Right ventricle myocardium superior (tissue), 1 donor: ENCODE data around the gene SLC6A7. TPM values are rescaled to one million over a fixed set of nuclear protein-coding genes. Genes with fewer than 3 reads are reported as not detected.

Source experiments
- ATAC-seq: fragments of 200-7000 bp; cut with Tn5 transposase; one replicate; pipeline ENCODE4 v1.9.1; 2020; ENCODE audit warnings: mild to moderate bottlenecking; ENCODE audit not compliant: poor library complexity
- DNase-seq: peaks from one replicate; pipeline ENCODE4 v3.0.0-alpha.2; 2020
- intact Hi-C: fragments of 100-400 bp; cut with DNase I; formaldehyde crosslinking; loops from one replicate; pipeline ENCODE4 v1.11.2; 2022
- long read RNA-seq: library from polyadenylated mRNA; unstranded; transcript quantifications from one replicate; pipeline ENCODE4 v2.0.0, GENCODE V29; 2021
- total RNA-seq: library from RNA; stranded (reverse); fragmentation: NEBNext Ultra II Directional; extraction: Animal tissue kit (Norgen Biotek cat#: 25700); gene quantifications from one replicate; pipeline ENCODE4 v1.2.1, GENCODE V29; 2021
- donor health status: DM: no; HTN: yes; CAD: no; lungs with severe emphysema.

The SLC6A7 gene
- not detected for total RNA-seq
- long read RNA-seq, partial matches to known transcripts: 0 of 18 reads
- long read RNA-seq, other reads (novel, unspliced or antisense): 18 of 18 reads

- no peak for ATAC-seq
- intact Hi-C loops: no loop called here
- no peak for DNase-seq
Measured at GRCh38 chr5:150189728-150190502, at the start of gene SLC6A7. Gene SLC6A7, plus strand, starts transcription at chr5:150190062. Its CDS starts 266 bp downstream, at chr5:150190328.

GRCh38 chr5:150140830-150141229, 49.0 kb upstream of the SLC6A7 start:
- no peak for DNase-seq
- intact Hi-C loops: no loop called here
- no peak for ATAC-seq

GRCh38 chr5:150141544-150142184, 48.2 kb upstream of the SLC6A7 start:
- no peak for ATAC-seq
- intact Hi-C loops: no loop called here
- no peak for DNase-seq

- DNase-seq (no peak), ATAC-seq (no peak)
- intact Hi-C loops: no loop called here
Measured at GRCh38 chr5:150142185-150142958, 47.5 kb upstream of the SLC6A7 start.

GRCh38 chr5:150142959-150143349, 46.9 kb upstream of the SLC6A7 start:
- DNase-seq (no peak), ATAC-seq (peak; percentile 40)
- intact Hi-C loops: no loop called here

GRCh38 chr5:150143350-150144245, 46.3 kb upstream of the SLC6A7 start:
- DNase-seq (peak; percentile 87), ATAC-seq (peak; percentile 71)
- intact Hi-C loops: no loop called here

- intact Hi-C loops: no loop called here
Measured at GRCh38 chr5:150144246-150144801, 45.5 kb upstream of the SLC6A7 start.

GRCh38 chr5:150144879-150145278, 45.0 kb upstream of the SLC6A7 start:
- no peak for DNase-seq
- intact Hi-C loops: no loop called here
- ATAC-seq: no peak

More at GRCh38 chr5:150144246-150144801, 45.5 kb upstream of the SLC6A7 start:
- peak; percentile 71 for ATAC-seq
- peak; percentile 78 for DNase-seq

GRCh38 chr5:150146235-150146634, 43.6 kb upstream of the SLC6A7 start:
- no peak for DNase-seq
- intact Hi-C loops: no loop called here
- ATAC-seq: no peak

GRCh38 chr5:150146862-150147601, 42.8 kb upstream of the SLC6A7 start:
- intact Hi-C loops: no loop called here
- DNase-seq: no peak

GRCh38 chr5:150147670-150148069, 42.2 kb upstream of the SLC6A7 start:
- DNase-seq (no peak), ATAC-seq (no peak)
- intact Hi-C loops: no loop called here

More at GRCh38 chr5:150146862-150147601, 42.8 kb upstream of the SLC6A7 start:
- no peak for ATAC-seq

GRCh38 chr5:150148117-150148927, 41.5 kb upstream of the SLC6A7 start:
- intact Hi-C loops: no loop called here
- no peak for ATAC-seq
- DNase-seq: no peak

GRCh38 chr5:150149618-150150017, 40.2 kb upstream of the SLC6A7 start:
- ATAC-seq: no peak
- intact Hi-C loops: no loop called here
- no peak for DNase-seq

GRCh38 chr5:150152636-150153462, 37.0 kb upstream of the SLC6A7 start:
- DNase-seq (no peak), ATAC-seq (no peak)
- intact Hi-C loops: no loop called here

GRCh38 chr5:150153483-150153882, 36.4 kb upstream of the SLC6A7 start:
- intact Hi-C loops: no loop called here
- DNase-seq (no peak), ATAC-seq (no peak)
